ENCODE measurements around the gene RFX8.
"Not testable (repeated sequence)": the region's sequence is repeated elsewhere in the genome, so short reads cannot be mapped to it uniquely, and the experiment has no call there.

RFX8 gene

DNA sequence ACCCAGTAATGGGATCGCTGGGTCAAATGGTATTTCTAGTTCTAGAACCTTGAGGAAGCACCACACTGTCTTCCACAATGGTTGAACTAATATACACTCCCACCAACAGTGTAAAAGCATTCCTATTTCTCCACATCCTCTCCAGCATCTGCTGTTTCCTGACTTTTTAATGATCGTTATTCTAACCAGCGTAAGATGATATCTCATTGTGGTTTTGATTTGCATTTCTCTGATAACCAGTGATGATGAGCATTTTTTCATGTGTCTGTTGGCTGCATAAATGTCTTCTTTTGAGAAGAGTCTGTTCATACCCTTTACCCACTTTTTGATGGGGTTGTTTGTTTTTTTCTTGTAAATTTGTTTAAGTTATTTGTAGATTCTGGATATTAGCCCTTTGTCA lies 20.5 kb downstream of the RFX8 start:
- H3K4me3 ChIP-seq, H3K27ac ChIP-seq: not testable (repeated sequence)

DNA sequence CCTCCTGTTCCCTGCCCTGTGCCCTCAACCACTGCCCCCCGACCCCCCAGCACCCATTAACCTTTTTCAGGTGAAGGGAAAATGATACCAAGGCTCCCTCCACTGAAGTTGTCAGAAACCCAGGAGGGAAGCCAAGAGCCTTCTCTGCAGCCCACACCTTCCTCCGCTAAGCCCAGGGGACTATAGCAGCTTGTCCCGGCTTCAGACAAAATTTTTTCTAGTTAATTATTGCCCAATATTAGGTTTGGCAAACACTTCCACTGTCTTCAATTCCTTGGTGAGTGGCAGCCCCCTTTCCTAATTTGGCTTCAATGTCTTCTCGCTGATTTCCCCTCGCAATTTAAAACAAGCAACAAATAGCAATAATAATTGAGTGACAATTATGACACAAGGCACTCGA lies 23.9 kb downstream of the RFX8 start:
- Histone ChIP-seq H3K4me3 (no peak overlapping the region), H3K27ac (no peak overlapping the region)

DNA sequence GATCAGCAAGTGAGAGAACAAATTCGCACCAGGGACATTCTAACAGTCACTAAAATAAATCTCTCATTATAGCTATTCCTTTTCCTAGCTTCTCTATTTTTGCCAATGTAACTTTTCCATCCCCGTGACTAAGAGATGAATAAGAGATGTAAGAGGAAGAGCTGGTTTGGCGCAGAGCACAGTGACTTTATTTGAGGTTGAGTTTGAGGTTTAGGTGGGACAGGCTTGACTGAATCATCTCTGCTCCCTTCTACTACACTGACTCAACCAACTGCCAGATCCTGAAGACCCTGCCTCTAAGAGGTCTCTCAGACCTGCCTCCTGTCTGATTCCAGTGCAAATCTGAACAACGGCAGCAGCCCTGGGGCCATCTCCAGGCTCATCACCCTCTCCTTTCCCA lies 28.0 kb downstream of the RFX8 start:
- H3K4me3 ChIP-seq: no peak overlapping the region
- no peak overlapping the region for H3K27ac ChIP-seq

DNA sequence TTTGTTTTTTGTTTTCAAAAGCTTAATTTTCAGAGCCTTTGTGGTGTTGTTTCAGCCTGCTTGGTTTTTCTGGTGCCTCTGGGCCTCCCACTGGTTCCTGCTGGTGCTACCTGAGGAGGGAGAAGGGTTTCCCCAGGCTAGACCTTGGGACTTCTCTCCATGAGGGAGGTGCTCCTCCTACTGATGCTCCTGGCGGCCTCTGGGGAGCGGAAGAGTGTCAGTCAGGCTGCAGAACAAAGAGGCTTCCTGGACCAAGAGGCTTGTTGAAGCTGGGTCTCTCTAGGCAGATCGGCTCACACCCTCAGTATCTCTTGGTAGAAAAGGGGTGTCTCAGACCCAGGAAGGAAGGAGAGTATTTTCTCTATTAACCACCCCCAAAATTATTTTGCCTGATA lies 32.2 kb downstream of the RFX8 start:
- H3K27ac ChIP-seq: peak overlapping the region in 3 of 21 experiments; percentile 2 to 47 (median 19)

DNA sequence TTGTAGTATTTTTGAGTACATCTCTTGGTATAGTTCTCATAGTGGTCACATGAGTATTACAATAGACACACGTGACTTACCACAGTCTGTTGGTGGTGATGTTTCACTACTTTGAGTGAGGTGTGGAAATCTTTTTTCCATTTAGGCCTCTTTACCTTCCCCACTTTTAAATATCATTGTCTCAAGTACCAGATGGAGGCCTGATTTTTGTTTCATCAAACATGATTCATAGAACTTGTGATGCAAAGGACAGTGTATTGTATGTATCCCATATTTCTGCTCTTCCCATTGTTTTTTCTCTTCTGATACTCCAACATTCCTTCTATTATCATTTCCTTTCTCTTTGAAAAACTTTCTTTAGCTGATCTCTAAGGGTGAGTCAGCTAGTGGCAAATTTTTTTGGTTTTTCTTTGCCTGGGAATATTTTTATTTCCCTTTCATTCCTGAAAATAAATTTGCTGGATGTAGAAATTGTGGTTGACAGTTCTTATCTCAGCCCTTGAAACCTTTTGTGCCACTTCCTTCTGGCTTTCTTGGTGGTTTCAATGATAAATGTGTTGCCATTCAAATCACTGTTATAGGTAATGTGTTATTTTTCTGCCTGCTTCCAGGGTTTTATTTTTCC lies 32.8 kb downstream of the RFX8 start:
- H3K27ac ChIP-seq: peak overlapping the region in 3 of 21 experiments; percentile 2 to 47 (median 19)

More for the DNA sequence above, 32.2 kb downstream of the RFX8 start:
- H3K4me3 ChIP-seq: no peak overlapping the region

DNA sequence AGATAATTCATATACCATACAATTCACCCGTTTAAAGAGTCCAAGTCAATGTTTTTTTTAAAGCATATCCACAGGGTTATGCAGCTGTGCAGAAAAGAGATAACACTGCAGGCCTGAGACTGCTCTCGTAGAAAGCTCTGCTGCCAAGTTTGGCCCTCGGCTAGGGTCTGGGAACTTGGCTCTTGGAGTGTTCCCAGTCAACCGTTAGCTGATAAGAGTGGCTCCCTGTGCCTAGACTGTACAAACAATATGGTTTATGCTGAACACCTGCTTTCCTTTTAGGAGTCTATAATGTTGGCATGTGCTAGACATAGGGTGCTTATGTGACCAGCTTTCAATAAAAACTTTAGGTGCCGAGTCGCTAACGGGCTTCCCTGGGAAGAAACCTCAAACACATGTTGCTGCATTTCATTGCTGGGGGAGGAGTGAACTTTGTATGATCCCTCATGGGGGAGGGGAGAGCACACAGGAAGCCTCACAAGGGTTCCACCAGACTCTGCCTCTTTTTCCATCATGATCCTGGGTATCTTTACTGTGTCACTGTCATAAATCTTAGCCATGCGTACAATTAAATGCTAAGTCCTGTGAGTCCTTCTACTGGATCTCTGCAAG lies 34.7 kb downstream of the RFX8 start:
- Histone ChIP-seq H3K27ac (no peak overlapping the region), H3K4me3 (no peak overlapping the region)

More for the DNA sequence above, 32.8 kb downstream of the RFX8 start:
- no peak overlapping the region for H3K4me3 ChIP-seq

DNA sequence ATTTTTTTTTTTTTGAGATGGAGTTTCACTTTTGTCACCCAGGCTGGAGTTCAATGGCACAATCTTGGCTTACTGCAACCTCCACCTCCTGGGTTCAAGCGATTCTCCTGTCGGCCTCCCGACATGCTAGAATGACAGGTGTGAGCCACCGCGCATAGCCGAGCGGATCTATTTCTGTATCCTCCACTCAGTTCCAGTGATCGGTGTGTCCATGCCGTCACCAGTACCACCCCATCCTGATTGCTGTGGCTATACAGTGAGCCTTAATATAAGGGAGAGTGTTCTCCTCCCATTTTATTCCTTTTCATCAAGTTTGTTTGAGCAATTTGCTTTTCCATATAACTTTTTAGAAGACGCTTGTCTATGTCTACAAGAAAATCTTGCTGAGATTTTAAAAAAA lies 35.2 kb downstream of the RFX8 start:
- Histone ChIP-seq H3K27ac (no peak overlapping the region), H3K4me3 (no peak overlapping the region)

DNA sequence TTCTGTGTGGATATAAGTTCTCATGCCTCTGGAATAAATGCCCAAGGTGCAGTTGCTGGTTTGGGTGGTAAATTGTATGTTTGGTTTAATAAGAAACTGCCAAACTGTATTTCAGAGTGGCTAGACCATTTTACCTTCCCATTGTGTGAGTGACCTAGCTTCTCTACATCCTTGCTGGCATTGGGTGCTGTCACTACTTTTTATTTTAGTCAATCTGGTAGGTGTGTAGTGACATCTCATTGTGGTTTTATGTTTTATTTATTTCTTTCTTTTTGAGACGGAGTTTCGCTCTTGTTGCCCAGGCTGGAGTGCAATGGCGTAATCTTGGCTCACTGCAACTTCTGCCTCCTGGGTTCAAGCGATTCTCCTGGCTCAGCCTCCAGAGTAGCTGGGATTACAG lies 36.4 kb downstream of the RFX8 start:
- H3K4me3 ChIP-seq, H3K27ac ChIP-seq: not testable (repeated sequence)

DNA sequence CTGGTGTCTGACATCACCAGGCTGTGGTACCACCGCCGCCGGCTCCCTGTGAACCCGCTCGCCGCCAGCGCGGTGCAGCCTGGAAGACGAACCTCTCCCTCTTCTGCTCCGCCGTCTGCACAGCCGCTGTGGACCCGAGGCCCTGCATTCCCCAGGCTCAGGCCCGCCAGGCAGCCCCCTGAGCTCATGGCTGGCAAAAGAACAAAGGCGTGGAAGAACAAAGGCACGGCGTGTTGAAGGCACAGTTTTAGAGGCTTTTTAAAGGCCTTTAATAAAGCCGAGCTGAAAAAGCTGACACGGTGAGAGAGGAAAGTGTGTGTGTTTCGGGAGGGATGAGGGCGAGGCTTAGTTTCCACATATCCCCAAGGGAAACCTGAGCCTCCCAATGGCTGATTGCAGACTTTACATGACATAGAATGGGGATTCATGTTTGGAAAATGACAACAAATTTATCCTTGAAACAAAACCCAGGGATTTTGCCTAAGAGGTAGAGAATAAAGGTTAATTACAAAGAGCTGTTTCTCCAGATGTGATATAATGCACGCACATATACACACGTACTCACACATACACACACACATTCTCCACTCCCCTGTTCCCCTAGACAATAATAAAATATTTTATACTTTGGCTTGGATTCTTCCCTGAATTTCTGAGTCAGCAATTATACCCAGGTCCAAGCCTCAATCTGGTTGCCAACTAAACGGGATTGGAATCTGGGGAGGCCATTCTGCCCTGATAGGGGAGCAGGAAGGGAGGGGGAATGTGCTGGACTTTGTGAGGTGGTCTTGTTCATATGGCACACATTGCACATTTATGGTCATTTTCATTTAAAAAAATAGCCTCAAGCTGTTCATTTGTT lies 39.7 kb downstream of the RFX8 start:
- H3K4me3 ChIP-seq: no peak overlapping the region

DNA sequence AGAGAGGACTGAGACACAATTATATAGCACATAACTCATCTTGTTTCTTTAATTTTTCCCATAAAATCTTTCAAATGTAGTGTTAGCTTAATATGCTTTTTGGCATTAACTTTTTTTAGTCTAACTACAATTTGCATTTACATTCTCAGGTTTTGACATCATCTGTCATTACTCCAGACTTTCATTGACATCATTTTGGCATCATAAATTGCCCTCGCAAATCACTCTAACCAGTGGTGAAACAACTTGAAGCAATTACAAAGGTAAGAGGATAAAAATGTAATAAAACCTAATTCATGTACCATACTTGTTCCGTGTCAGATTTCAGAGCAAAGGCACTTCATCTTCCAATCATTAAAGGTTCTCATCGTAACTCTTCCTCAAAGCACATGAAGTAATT lies 41.4 kb downstream of the RFX8 start:
- Histone ChIP-seq H3K27ac (peak overlapping the region in 1 of 21 experiments; percentile 63), H3K4me3 (no peak overlapping the region)

More for the DNA sequence above, 39.7 kb downstream of the RFX8 start:
- peak overlapping the region in 11 of 21 experiments; percentile 2 to 76 (median 35) for H3K27ac ChIP-seq

DNA sequence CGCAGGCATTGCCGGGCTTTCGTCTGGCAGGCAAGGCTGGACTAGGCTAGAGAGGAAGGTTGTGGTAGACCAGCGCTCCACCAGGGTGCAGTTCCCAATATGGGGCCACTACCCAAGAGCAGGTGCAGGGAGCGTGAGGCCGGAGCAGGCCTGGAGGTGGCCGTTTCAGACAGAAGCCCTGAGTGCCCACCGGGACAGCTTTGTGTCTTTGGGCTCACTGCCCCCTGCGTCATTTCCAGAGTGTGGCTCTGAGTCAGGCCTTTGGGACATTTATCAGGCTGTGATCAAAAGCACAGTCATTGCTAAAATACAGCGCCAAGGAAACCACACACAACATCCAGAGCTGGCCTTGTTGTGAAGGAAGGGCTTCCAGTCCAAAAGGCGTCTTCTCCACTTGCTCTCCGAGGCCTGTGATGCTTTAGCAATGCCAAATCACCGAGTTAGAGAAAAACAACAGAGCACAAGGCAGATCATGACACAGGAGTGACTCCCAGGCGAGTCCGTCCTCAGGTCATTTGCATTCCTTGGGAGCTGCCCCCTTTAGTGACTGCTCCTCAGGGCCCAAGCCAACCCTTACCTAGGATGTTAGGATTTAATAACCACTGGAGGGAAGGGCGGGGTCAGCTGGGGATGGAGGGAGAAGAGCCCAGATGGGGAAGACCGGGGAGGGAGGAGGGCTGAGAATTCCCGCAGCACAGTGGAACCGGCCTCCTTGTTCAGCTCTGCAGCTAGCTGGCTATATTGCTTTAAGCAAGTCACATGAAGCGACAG lies 42.3 kb downstream of the RFX8 start:
- Histone ChIP-seq H3K27ac (peak overlapping the region in 4 of 21 experiments; percentile 20 to 63 (median 38)), H3K4me3 (no peak overlapping the region)

DNA sequence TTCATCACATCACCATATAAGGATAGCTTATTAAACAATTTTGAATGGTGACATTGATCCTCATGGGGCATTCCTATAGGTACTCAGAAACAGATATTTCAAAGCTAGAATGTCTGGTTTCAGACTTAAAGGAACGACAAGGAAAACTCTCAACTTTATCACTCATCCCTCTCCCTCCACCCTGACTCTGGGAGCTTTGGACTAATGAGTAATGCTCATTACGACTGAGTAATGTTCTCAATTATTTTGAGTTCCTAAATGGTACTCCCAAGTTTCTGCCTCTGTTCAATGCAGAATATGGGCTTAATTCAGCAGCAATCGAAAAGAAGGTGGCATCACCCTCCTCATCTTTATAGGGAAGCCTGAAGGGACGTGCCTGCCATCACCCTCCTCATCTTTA lies 43.4 kb downstream of the RFX8 start:
- Histone ChIP-seq H3K27ac (peak overlapping the region in 1 of 21 experiments; percentile 54), H3K4me3 (no peak overlapping the region)

DNA sequence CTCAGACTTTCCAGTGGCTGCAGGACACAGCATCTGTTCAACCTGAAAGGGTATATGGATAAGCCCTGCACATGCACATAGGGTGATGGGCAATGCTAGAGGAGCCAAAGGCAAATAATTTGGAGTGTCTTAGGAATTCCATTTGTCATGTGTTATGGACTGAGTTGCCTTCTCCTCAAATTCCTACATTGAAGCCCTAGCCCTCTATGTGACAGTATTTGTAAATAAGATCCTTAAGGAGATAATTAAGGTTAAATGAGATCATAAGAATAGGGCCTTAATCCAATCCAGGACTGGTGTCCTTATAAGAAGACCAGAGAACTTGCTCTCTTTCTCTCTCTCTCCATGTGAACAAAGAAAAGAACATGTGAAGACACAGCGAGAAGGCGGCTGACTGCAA lies 44.8 kb downstream of the RFX8 start:
- Histone ChIP-seq H3K4me3 (no peak overlapping the region), H3K27ac (no peak overlapping the region)

DNA sequence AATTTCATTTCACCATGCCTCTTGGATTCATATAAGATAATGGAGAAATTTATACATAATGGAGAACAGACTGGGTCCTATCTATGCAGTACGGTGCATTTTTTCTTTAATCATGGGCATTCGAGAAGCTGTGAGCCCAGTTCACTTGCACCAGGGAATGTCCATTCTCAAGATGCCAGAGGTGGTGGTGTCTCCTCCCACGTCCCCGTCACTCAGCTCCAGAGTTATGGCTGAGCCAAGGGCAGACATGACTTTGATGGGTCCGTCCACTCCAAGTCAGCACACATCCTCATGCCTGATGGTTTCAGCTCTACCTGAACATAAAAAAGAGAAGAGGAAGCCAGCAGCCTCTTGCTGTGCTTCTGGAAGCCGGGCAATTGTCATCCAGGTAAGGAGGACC lies 45.5 kb downstream of the RFX8 start:
- H3K27ac ChIP-seq: no peak overlapping the region
- no peak overlapping the region for H3K4me3 ChIP-seq

DNA sequence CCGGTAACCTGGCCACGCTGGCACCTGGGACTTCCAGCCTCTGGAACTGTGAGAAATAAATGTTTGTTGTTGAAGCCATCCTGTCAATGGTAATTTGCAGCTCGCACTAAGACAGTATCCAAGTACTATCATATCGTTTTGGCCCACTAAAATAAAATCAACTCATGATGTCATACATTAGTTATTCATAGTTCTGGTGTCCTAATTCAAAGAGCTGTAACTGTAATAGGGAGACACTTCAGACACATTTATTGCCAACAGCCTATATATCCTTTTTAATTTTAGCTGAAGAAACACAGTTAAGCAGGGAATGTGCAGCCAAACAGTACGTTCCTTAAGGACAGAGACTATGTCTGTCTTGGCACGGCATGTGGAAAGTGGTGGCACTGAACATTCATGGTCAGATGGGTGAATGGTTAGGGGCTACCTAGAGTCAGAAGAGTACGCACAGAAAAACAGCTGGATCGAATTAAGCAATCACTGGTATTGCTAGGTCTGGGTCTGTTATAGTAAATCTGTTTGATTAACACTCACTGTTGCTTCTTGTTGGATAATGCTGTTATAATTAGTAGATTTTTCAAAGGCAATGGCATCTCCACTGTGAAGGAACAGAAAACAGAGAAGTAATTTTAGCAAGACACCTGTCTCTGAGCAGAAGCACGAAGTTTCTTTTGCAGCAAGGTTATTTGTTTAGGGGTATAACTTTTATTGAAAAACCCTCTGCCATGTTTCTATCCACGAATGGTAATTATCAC lies 46.3 kb downstream of the RFX8 start:
- H3K27ac ChIP-seq: no peak overlapping the region

DNA sequence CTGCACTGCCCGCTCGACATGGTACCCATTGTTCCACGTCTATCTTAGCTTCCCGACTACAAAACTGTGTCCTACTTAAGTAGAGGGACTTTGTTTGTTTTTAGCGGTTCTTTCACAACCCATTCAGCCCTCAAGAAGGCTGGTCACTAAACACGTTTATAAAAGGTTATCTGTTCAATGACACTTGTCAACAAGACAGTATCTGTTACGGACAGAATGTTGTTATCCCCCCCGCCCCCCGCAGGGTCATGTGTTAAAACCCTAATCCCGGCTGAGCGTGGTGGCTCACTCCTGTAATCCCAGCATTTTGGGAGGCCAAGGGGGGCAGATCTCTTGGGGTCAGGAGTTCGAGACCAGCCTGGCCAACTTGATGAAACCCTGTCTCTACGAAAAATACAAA lies 47.2 kb downstream of the RFX8 start:
- Histone ChIP-seq H3K4me3 (no peak overlapping the region), H3K27ac (no peak overlapping the region)

More for the DNA sequence above, 46.3 kb downstream of the RFX8 start:
- H3K4me3 ChIP-seq: no peak overlapping the region

DNA sequence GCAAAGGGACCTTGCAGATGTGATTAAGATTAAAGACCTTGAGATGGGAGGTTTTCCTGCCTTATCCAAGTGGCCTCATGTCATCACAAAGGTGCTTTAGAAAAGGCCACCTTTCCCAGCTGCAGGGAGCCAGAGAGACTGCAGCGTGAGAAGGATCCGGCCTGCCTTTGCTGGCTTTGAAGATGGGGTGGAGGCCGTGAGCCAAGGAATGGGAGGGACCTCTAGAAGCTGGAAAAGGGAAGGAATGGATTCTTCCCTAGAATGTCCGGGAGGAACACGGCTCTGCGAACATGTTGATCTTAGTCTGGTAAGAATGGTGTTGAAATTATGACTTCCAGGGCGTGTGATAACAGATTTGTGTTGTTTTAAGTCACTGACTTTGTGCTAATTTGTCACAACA lies 47.7 kb downstream of the RFX8 start:
- no peak overlapping the region for H3K4me3 ChIP-seq

DNA sequence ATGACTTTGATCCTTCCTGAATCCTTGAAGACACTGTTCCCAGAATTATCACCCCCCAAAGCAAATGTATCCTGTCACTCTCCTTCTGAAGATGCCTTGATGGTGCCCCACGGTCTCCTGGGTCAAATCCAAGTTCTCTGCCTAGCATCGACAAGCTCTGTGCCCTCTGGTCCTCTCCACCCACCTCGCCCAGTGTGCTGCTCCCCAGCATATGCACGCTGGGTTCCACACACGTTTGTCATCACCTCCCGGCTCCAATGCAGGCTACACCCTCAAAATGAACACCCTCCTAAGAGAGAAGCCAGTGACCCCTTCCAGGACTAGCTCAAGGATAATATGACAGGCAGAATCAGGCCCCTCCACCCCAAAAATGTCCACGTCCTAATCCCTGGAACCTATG lies 48.1 kb downstream of the RFX8 start:
- Histone ChIP-seq H3K27ac (no peak overlapping the region), H3K4me3 (no peak overlapping the region)

More for the DNA sequence above, 47.7 kb downstream of the RFX8 start:
- no peak overlapping the region for H3K27ac ChIP-seq

DNA sequence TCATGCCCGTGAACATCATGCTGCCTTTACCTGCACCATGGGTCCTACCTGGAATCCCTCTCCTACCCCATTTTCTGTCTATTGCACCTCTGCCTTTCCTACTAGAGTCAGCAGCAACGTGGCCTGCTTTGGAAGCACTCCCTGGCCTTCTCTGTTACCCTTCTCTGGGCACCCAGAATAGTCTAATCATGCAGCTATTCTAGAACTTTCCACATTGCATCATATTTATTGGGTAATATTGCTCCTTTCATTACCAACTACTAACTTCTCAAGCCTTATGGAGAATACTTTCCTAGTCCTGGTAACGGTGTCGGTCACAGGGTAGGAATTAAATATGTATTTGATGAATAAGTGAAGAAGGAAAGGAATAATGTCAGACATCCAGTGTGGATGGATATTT lies 54.3 kb downstream of the RFX8 start:
- H3K27ac ChIP-seq: no peak overlapping the region
- H3K4me3 ChIP-seq: no peak overlapping the region

Measured in skin epidermis (tissue), 12 donors.